Measurements from ENCODE around the gene PHPT1. TPM values are rescaled to one million over a fixed set of nuclear protein-coding genes. Genes with fewer than 3 reads are reported as not detected.

The PHPT1 gene
- total and polyA plus RNA-seq, 2 of the 13 experiments (the other 11 are each of a cell fraction or from before 2014, with no cell fraction given): 189 to 192 TPM

DNA sequence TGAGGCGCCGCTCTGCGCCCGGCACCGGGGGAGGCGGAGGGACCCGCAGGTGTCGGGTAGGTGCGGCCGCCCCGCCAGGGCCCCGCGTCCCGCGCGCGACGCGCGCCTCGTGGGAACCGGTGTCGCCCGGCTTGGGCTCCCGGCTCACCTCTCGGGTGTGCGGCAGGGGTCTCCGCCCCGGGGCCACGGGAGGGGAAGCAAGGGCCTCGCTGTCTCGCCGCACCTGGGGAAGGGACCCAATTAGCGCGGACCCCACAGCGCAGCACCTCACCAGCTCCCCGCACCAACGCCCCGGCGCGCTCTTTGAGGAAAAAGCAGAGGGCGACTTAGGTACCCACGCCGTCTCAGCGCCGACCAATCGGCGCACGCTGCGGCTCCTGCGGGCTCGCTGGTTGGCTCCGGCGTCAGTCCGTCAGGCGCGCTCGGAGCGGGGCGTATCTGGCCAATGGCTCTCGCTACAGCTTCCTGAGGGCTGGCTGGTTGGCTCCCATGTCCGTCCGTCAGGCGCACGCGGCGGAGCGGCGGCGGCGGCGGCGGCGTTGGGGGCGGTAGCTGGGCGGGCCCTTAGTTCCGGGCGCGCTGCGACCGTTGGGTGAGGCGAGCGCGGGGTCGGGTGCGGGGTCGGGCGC is 36.9 kb downstream of the PHPT1 start, which contains the start of gene TRAF2 (continued):
- no peak for TF ChIP-seq ATF6 (CRISPR knock-in tag; conservative IDR thresholded peaks at IDR 0.05)
- TF ChIP-seq ZNF749 (CRISPR knock-in tag; IDR thresholded peaks at IDR 0.05; ENCODE audit: borderline replicate concordance): peak; percentile 42; the same call in 1 of the 2 replicates
- no peak for TF ChIP-seq HNRNPL (IDR thresholded peaks at IDR 0.05; ENCODE audit: low read depth, low read length)
- TF ChIP-seq ZNF883 (CRISPR knock-in tag; IDR thresholded peaks at IDR 0.05; ENCODE audit: not compliant biosample characterization): no peak
- TF ChIP-seq, protein P1, sequence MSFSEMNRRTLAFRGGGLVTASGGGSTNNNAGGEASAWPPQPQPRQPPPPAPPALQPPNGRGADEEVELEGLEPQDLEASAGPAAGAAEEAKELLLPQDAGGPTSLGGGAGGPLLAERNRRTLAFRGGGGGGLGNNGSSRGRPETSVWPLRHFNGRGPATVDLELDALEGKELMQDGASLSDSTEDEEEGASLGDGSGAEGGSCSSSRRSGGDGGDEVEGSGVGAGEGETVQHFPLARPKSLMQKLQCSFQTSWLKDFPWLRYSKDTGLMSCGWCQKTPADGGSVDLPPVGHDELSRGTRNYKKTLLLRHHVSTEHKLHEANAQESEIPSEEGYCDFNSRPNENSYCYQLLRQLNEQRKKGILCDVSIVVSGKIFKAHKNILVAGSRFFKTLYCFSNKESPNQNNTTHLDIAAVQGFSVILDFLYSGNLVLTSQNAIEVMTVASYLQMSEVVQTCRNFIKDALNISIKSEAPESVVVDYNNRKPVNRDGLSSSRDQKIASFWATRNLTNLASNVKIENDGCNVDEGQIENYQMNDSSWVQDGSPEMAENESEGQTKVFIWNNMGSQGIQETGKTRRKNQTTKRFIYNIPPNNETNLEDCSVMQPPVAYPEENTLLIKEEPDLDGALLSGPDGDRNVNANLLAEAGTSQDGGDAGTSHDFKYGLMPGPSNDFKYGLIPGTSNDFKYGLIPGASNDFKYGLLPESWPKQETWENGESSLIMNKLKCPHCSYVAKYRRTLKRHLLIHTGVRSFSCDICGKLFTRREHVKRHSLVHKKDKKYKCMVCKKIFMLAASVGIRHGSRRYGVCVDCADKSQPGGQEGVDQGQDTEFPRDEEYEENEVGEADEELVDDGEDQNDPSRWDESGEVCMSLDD (CRISPR knock-in tag; IDR thresholded peaks at IDR 0.05; ENCODE audit: borderline replicate concordance): peak; percentile 70; the same call in 1 of the 2 replicates
- peak; percentile 36; the same call in 1 of the 2 replicates for TF ChIP-seq ZNF773 (CRISPR knock-in tag; IDR thresholded peaks at IDR 0.05; ENCODE audit: borderline replicate concordance)
- TF ChIP-seq NRL (CRISPR knock-in tag; IDR thresholded peaks at IDR 0.05; ENCODE audit: borderline replicate concordance): no peak
- TF ChIP-seq SRSF4 (IDR thresholded peaks at IDR 0.05; ENCODE audit: low read depth, low read length, poor library complexity, severe bottlenecking): no peak
- no peak for TF ChIP-seq GTF3A (CRISPR knock-in tag; conservative IDR thresholded peaks at IDR 0.05)
- peak; percentile 58 for TF ChIP-seq ELF1 (CRISPR knock-in tag; IDR thresholded peaks at IDR 0.05)
- TF ChIP-seq, protein P2, sequence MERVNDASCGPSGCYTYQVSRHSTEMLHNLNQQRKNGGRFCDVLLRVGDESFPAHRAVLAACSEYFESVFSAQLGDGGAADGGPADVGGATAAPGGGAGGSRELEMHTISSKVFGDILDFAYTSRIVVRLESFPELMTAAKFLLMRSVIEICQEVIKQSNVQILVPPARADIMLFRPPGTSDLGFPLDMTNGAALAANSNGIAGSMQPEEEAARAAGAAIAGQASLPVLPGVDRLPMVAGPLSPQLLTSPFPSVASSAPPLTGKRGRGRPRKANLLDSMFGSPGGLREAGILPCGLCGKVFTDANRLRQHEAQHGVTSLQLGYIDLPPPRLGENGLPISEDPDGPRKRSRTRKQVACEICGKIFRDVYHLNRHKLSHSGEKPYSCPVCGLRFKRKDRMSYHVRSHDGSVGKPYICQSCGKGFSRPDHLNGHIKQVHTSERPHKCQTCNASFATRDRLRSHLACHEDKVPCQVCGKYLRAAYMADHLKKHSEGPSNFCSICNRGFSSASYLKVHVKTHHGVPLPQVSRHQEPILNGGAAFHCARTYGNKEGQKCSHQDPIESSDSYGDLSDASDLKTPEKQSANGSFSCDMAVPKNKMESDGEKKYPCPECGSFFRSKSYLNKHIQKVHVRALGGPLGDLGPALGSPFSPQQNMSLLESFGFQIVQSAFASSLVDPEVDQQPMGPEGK (CRISPR knock-in tag; IDR thresholded peaks at IDR 0.05): no peak
- TF ChIP-seq ZBTB46 (CRISPR knock-in tag; IDR thresholded peaks at IDR 0.05; ENCODE audit: borderline replicate concordance): no peak
- no peak for TF ChIP-seq ZMYM3 (CRISPR knock-in tag; IDR thresholded peaks at IDR 0.05)
- TF ChIP-seq ZSCAN5A (CRISPR knock-in tag; IDR thresholded peaks at IDR 0.05; ENCODE audit: borderline replicate concordance): no peak
- TF ChIP-seq ATF4 (CRISPR knock-in tag; IDR thresholded peaks at IDR 0.05): no peak
- no peak for TF ChIP-seq ZNF570 (CRISPR knock-in tag; IDR thresholded peaks at IDR 0.05; ENCODE audit: borderline replicate concordance)

Data from HepG2 (cell line).